HG03108 (cell line): ENCODE data around the gene SRGAP3.

ENCODE experiments used
- ATAC-seq: cut with Tn5 transposase; IDR thresholded peaks from one replicate; pipeline ENCODE4 v1.9.1; 2021; ENCODE audit warnings: moderate library complexity; ENCODE audit not compliant: unreplicated experiment

SRGAP3 gene

GRCh38 chr3:9254764-9255163, 5.3 kb upstream of the SRGAP3 start:
- ATAC-seq = no peak

- ATAC-seq = no peak
Observed at GRCh38 chr3:9253327-9253726, 3.9 kb upstream of the SRGAP3 start.

GRCh38 chr3:9251055-9251786, 1.8 kb upstream of the SRGAP3 start:
- no peak for ATAC-seq

- no peak for ATAC-seq
Observed at GRCh38 chr3:9250236-9250635, 790 bp upstream of the SRGAP3 start.

- no peak for ATAC-seq
Observed at GRCh38 chr3:9248522-9249271, 749 bp downstream of the SRGAP3 start.

- no peak for ATAC-seq
Observed at GRCh38 chr3:9247941-9248521, 1.4 kb downstream of the SRGAP3 start.

GRCh38 chr3:9247361-9247940, 2.0 kb downstream of the SRGAP3 start:
- ATAC-seq = no peak

- no peak for ATAC-seq
Observed at GRCh38 chr3:9246189-9246588, 3.3 kb downstream of the SRGAP3 start.

- ATAC-seq = no peak
Observed at GRCh38 chr3:9244495-9245183, 4.8 kb downstream of the SRGAP3 start.

- ATAC-seq = no peak
Observed at GRCh38 chr3:9241956-9242355, 7.5 kb downstream of the SRGAP3 start.

- no peak for ATAC-seq
Observed at GRCh38 chr3:9239680-9240079, 9.8 kb downstream of the SRGAP3 start.

- ATAC-seq = no peak
Observed at GRCh38 chr3:9238721-9239295, 10.6 kb downstream of the SRGAP3 start.

GRCh38 chr3:9238276-9238675, 11.2 kb downstream of the SRGAP3 start:
- no peak for ATAC-seq

- no peak for ATAC-seq
Observed at GRCh38 chr3:9233814-9234600, 15.4 kb downstream of the SRGAP3 start.

- ATAC-seq = no peak
Observed at GRCh38 chr3:9233101-9233500, 16.3 kb downstream of the SRGAP3 start.

- no peak for ATAC-seq
Observed at GRCh38 chr3:9231937-9232336, 17.5 kb downstream of the SRGAP3 start.

- no peak for ATAC-seq
Observed at GRCh38 chr3:9231471-9231870, 18.0 kb downstream of the SRGAP3 start.

GRCh38 chr3:9231006-9231405, 18.4 kb downstream of the SRGAP3 start:
- no peak for ATAC-seq

- no peak for ATAC-seq
Observed at GRCh38 chr3:9230596-9230995, 18.9 kb downstream of the SRGAP3 start.

GRCh38 chr3:9229879-9230278, 19.6 kb downstream of the SRGAP3 start:
- ATAC-seq = no peak
